Hepatocyte (in vitro differentiated cells): ENCODE measurements around the gene SLC39A12. TPM values are rescaled to one million over a fixed set of nuclear protein-coding genes. Genes with fewer than 3 reads are reported as not detected.

ENCODE experiments used
- DNase-seq: peaks from one replicate; pipeline ENCODE4 v3.0.0-alpha.2; 2016; ENCODE audit warnings: low spot score
- H2AFZ ChIP-seq: fragments of 200-600 bp; sonication (generic); 2 replicates; pipeline ENCODE4 v1.6.0; 2016; ENCODE audit warnings: antibody characterized with exemption, mild to moderate bottlenecking
- H3K27ac ChIP-seq: fragments of 200-600 bp; sonication (generic); 2 replicates; pipeline ENCODE4 v1.5.1; 2016; ENCODE audit warnings: mild to moderate bottlenecking
- H3K27me3 ChIP-seq: fragments of 200-600 bp; sonication (generic); 2 replicates; pipeline ENCODE4 v1.6.1; 2016
- H3K36me3 ChIP-seq: fragments of 200-600 bp; sonication (generic); replicated peaks from 2 replicates; pipeline ENCODE4 v1.5.1; 2016; ENCODE audit warnings: low read depth; ENCODE audit not compliant: insufficient read depth
- H3K4me1 ChIP-seq: fragments of 200-600 bp; sonication (generic); 2 replicates; pipeline ENCODE4 v1.5.1; 2016; ENCODE audit warnings: mild to moderate bottlenecking, moderate library complexity; ENCODE audit not compliant: insufficient read depth
- H3K4me2 ChIP-seq: fragments of 200-600 bp; sonication (generic); 2 replicates; pipeline ENCODE4 v1.6.0; 2016
- H3K4me3 ChIP-seq: fragments of 200-600 bp; sonication (generic); 2 replicates; pipeline ENCODE4 v1.5.1; 2016; ENCODE audit warnings: mild to moderate bottlenecking
- H3K79me2 ChIP-seq: fragments of 200-600 bp; sonication (generic); 2 replicates; pipeline ENCODE4 v1.6.0; 2017; ENCODE audit warnings: mild to moderate bottlenecking
- H3K9me2 ChIP-seq: fragments of 200-600 bp; sonication (generic); replicated peaks from 2 replicates; pipeline ENCODE4 v1.6.0; 2017; ENCODE audit warnings: mild to moderate bottlenecking; ENCODE audit not compliant: insufficient read depth
- H3K9me3 ChIP-seq: fragments of 200-600 bp; sonication (generic); 2 replicates; pipeline ENCODE4 v1.5.1; 2016; ENCODE audit warnings: low read depth, mild to moderate bottlenecking
- H4K20me1 ChIP-seq: fragments of 200-600 bp; sonication (generic); 2 replicates; pipeline ENCODE4 v1.6.0; 2016; ENCODE audit warnings: mild to moderate bottlenecking; ENCODE audit not compliant: insufficient read depth, poor library complexity, severe bottlenecking
- EZH2 ChIP-seq: fragments of 200-600 bp; sonication (generic); IDR thresholded peaks from 2 replicates; pipeline ENCODE4 v1.6.1; 2016; ENCODE audit warnings: antibody characterized with exemption, mild to moderate bottlenecking, borderline replicate concordance
- EZH2phosphoT487 ChIP-seq: fragments of 200-600 bp; sonication (generic); IDR thresholded peaks from one replicate; pipeline ENCODE4 v1.6.1; 2018; ENCODE audit warnings: antibody characterized with exemption, mild to moderate bottlenecking, low read depth, moderate library complexity; ENCODE audit not compliant: unreplicated experiment, severe bottlenecking
- WGBS: methylation state at CpG from one replicate; pipeline ENCODE4 v1.1.6; 2016; ENCODE audit warnings: low lambda C conversion rate; ENCODE audit errors: missing lambda C conversion rate; 5-methylcytosine and 5-hydroxymethylcytosine counted together
- polyA plus RNA-seq: library from polyadenylated mRNA; unstranded; fragments of >200 nt; fragmentation: Nextera tagmentation; extraction: Ambion mirVana; gene quantifications from 2 replicates; pipeline ENCODE4 v1.2.1, GENCODE V29; 2016
- total RNA-seq: library from RNA; depleted of rRNA; stranded (reverse); fragments of >200 nt; gene quantifications from 2 replicates; pipeline ENCODE4 v1.2.3, GENCODE V29; 2014
- TF ChIP-seq, protein P1 (sequence below): fragments of 200-600 bp; sonication (generic); IDR thresholded peaks from 2 replicates; pipeline ENCODE4 v1.5.1; 2016; ENCODE audit warnings: antibody characterized with exemption, mild to moderate bottlenecking; ENCODE audit not compliant: poor library complexity

SLC39A12 gene
- total and polyA plus RNA-seq, 2 experiments from 2014 or later = not detected

DNA sequence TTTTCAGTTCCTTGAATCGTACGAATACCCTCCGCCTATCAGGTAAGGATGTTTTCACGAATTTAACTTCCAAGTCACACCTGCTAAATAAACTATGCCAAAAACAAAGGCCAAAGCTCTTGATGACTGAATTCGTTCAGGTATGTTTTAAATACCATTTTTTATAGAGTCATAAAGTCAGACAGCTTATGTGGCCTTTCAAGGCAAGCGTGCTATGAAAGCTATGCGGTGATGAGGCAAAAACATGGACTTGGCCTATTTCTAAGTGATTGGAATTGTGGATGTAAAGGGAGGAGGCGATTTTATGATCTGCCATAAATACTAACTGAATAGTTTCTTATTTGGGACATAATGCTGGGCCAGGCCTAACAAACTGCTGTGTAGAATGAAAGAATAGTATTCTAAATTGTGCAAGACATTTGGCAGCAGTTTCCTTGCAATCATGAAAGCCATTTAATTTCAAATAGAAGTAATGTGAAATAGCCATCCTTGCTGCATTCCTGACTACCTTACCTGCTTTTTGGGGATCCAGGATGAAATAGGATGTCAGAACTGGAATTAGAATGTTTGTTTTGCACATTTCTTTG, 14.0 kb downstream of the SLC39A12 start:
- no peak for DNase-seq
- Histone ChIP-seq H3K79me2 (no peaks in the 10 kb centered on the region), H2AFZ (no peak overlapping the region), H3K9me3 (no peaks in the 10 kb centered on the region), H3K27me3 (no peaks in the 10 kb centered on the region), H3K4me2 (no peak overlapping the region), H3K27ac (no peak overlapping the region), H4K20me1 (no peaks in the 10 kb centered on the region), H3K4me1 (no peaks in the 10 kb centered on the region), H3K9me2 (no peaks in the 10 kb centered on the region), H3K4me3 (no peak overlapping the region), H3K36me3 (no peaks in the 10 kb centered on the region)
- 88% methylated on average over 8 of the region's 8 CpGs for WGBS
- TF ChIP-seq EZH2 (no peak), EZH2phosphoT487 (no peak)
- TF ChIP-seq, protein P1, sequence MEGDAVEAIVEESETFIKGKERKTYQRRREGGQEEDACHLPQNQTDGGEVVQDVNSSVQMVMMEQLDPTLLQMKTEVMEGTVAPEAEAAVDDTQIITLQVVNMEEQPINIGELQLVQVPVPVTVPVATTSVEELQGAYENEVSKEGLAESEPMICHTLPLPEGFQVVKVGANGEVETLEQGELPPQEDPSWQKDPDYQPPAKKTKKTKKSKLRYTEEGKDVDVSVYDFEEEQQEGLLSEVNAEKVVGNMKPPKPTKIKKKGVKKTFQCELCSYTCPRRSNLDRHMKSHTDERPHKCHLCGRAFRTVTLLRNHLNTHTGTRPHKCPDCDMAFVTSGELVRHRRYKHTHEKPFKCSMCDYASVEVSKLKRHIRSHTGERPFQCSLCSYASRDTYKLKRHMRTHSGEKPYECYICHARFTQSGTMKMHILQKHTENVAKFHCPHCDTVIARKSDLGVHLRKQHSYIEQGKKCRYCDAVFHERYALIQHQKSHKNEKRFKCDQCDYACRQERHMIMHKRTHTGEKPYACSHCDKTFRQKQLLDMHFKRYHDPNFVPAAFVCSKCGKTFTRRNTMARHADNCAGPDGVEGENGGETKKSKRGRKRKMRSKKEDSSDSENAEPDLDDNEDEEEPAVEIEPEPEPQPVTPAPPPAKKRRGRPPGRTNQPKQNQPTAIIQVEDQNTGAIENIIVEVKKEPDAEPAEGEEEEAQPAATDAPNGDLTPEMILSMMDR = no peak

DNA sequence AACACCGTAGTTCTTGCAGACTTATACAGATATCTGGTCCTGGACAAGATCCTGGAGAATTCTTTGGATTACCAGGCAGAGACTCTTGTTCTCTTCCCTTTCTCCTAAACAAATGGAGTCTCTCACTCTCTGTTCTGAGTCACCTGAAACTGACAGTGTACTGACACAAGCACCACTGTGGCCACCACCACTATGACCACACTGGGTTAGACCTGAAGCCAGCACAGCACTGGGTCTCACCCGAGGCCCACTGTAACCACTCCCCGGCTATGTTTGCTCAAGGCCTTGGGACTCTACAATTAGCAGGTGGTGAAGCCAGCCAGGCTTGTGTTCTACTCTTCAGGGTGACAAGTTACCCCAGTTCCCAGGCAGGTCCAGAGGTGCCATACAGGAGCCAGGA, 22.8 kb downstream of the SLC39A12 start:
- 73% methylated on average over 3 of the region's 3 CpGs for WGBS
- Histone ChIP-seq H3K36me3 (no peaks in the 10 kb centered on the region), H3K4me1 (no peaks in the 10 kb centered on the region)

DNA sequence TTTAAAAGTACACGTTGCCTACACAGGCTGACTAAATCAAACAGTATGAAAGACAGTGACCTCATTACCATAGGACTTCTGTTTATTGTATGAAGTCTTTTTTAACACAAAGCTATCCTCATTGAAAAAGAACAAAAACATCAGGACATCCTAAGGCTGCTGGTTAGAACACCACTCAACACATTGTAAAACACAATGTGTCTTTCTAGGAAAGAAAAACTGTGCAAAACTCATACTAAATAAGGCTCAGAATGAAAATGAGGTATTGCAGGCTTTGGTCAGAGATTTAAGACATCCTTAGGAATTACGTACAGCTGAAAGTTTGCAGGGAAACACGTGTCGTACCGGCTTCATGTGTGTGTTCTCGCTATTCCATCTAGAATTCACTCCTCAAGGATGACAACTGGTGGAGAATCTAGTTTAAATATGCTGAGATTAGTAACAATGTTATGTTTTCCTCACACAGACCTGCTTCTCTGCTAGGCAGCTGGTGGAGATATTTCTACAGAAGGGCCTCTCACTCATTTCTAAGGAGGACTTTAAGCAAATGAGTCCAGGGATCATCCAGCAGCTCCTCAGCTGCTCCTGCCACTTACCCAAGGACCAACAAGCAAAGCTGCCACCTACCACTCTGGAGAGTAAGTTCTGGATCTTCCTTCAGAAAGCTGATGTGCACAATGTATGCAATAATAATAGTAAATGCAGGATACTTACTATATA, 29.3 kb downstream of the SLC39A12 start:
- WGBS = 80% methylated on average over 6 of the region's 6 CpGs
- Histone ChIP-seq H3K4me2 (no peak overlapping the region), H3K9me2 (no peaks in the 10 kb centered on the region), H3K79me2 (no peaks in the 10 kb centered on the region), H3K27ac (no peak overlapping the region), H2AFZ (no peak overlapping the region), H3K36me3 (no peaks in the 10 kb centered on the region), H3K4me3 (no peak overlapping the region), H3K27me3 (no peaks in the 10 kb centered on the region), H3K4me1 (no peaks in the 10 kb centered on the region), H4K20me1 (no peaks in the 10 kb centered on the region), H3K9me3 (no peaks in the 10 kb centered on the region)
- no peak for DNase-seq
- TF ChIP-seq, protein P1 = no peak
- TF ChIP-seq EZH2phosphoT487 (no peak), EZH2 (no peak)

More for the DNA sequence above, 22.8 kb downstream of the SLC39A12 start:
- Histone ChIP-seq H3K9me3 (no peaks in the 10 kb centered on the region), H3K9me2 (no peaks in the 10 kb centered on the region), H4K20me1 (no peaks in the 10 kb centered on the region), H3K27me3 (no peaks in the 10 kb centered on the region), H3K4me2 (no peak overlapping the region), H3K4me3 (no peak overlapping the region), H3K79me2 (no peaks in the 10 kb centered on the region), H3K27ac (no peak overlapping the region), H2AFZ (no peak overlapping the region)
- TF ChIP-seq, protein P1 = no peak
- no peak for TF ChIP-seq EZH2phosphoT487
- no peak for TF ChIP-seq EZH2
- no peak for DNase-seq
